GM23248 (cell line): ENCODE measurements around the gene ADAT3.

ENCODE experiments used
- EZH2 ChIP-seq: fragments of 200-600 bp; sonication (generic); IDR thresholded peaks from 2 replicates; pipeline ENCODE4 v1.6.1; 2018; ENCODE audit warnings: antibody characterized with exemption, mild to moderate bottlenecking; ENCODE audit not compliant: insufficient read depth, poor library complexity, severe bottlenecking
- EZH2phosphoT487 ChIP-seq: fragments of 200-600 bp; sonication (generic); IDR thresholded peaks from 2 replicates; pipeline ENCODE4 v1.6.1; 2018; ENCODE audit warnings: antibody characterized with exemption, moderate library complexity, mild to moderate bottlenecking, low read depth; ENCODE audit not compliant: insufficient read depth

DNA sequence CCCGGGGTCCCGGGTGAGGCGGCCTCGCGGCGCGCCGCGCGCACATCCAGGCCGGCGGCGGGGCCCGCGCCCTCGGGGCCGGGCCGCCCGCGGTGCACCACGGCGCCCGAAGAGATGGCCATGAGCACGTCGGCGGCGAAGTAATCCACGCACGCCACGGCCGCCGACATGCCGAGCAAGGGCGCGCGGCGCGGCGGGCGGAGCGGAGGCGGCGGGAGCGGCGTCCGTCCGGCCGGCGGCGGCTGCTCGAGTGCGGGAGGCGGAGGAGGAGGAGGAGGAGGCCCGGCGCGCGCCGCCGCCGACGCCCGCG, 41.9 kb upstream of the ADAT3 start, which contains the start of gene KLF16:
- TF ChIP-seq EZH2: no peak
- no peak for TF ChIP-seq EZH2phosphoT487
